Neural crest cell (in vitro differentiated cells): ENCODE data around the gene SAMD14. TPM values are rescaled to one million over a fixed set of nuclear protein-coding genes. Genes with fewer than 3 reads are reported as not detected.

Experiments used
- DNase-seq: peaks from one replicate; pipeline ENCODE4 v3.0.0; 2021; ENCODE audit warnings: low read depth, mixed read lengths, low spot score
- H3K27ac Mint-ChIP-seq: one replicate; pipeline ENCODE4 v1.8.0; 2021; ENCODE audit warnings: mild to moderate bottlenecking, mixed read lengths; ENCODE audit not compliant: unreplicated experiment
- H3K27me3 Mint-ChIP-seq: 2 replicates; pipeline ENCODE4 v1.8.0; 2021; ENCODE audit warnings: low read depth, mild to moderate bottlenecking, mixed read lengths
- H3K36me3 Mint-ChIP-seq: 2 replicates; pipeline ENCODE4 v1.8.0; 2021; ENCODE audit warnings: low read depth, mild to moderate bottlenecking, mixed read lengths
- H3K4me1 Mint-ChIP-seq: 2 replicates; pipeline ENCODE4 v1.8.0; 2021; ENCODE audit warnings: mixed read lengths
- H3K4me3 Mint-ChIP-seq: one replicate; pipeline ENCODE4 v1.8.0; 2021; ENCODE audit warnings: mild to moderate bottlenecking, mixed read lengths
- H3K9me3 Mint-ChIP-seq: 2 replicates; pipeline ENCODE4 v1.8.0; 2021; ENCODE audit warnings: mixed read lengths
- total RNA-seq: library from RNA; stranded (reverse); gene quantifications from 2 replicates; pipeline ENCODE4 v1.2.1, GENCODE V29; 2021
- TF ChIP-seq, protein P1 (sequence below): fragments of 200-600 bp; sonication (generic); conservative IDR thresholded peaks from 2 replicates; pipeline ENCODE4 v1.5.0; 2021; ENCODE audit warnings: antibody characterized with exemption, mild to moderate bottlenecking

SAMD14 gene
- total RNA-seq, 1 donor from 2014 or later = 28.7 TPM

DNA sequence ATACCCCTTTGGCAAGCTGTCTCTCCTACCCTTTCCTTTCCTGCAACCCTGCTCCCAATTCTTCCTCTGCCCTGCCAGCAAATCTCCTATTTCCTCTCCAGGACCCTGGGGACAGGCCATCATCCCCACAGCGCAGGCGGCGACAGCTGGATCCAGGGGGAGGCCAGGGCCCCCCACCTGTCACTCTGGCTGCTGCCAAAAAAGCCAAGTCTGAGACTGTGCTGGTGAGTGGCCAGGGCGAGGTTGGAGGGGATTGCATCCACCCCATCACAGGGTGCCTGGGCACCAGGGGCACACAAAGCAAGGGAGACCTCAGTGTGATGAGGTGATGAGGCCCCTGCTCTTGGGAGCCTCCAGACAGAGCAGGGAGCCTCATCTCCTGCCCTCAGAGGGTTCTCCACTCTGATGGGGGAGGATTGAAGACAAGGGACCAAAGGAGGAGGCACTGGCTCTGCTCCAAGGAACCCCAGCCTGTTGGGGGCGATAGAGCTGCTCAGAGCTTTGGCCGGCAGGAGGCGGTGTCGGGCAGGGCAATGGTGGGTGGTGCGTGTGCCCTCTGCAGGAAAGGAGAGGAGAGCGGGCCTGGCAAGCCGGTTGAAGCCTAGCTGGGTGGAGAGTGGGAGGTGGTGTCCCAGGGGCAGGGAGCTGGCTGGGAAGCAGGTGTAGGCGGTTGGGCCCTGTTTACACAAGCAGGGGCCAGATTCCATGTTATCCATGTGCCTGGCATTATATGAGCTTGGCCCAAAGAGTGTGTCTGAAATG, 50.4 kb downstream of the SAMD14 start:
- no peak for DNase-seq
- no peaks in the 10 kb centered on the region for H3K9me3 Mint-ChIP-seq
- H3K4me3 Mint-ChIP-seq = no peak overlapping the region
- TF ChIP-seq, protein P1, sequence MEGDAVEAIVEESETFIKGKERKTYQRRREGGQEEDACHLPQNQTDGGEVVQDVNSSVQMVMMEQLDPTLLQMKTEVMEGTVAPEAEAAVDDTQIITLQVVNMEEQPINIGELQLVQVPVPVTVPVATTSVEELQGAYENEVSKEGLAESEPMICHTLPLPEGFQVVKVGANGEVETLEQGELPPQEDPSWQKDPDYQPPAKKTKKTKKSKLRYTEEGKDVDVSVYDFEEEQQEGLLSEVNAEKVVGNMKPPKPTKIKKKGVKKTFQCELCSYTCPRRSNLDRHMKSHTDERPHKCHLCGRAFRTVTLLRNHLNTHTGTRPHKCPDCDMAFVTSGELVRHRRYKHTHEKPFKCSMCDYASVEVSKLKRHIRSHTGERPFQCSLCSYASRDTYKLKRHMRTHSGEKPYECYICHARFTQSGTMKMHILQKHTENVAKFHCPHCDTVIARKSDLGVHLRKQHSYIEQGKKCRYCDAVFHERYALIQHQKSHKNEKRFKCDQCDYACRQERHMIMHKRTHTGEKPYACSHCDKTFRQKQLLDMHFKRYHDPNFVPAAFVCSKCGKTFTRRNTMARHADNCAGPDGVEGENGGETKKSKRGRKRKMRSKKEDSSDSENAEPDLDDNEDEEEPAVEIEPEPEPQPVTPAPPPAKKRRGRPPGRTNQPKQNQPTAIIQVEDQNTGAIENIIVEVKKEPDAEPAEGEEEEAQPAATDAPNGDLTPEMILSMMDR = no peak
- H3K36me3 Mint-ChIP-seq = no peaks in the 10 kb centered on the region
- H3K27ac Mint-ChIP-seq = peak overlapping the region; percentile 91
- peaks cover 4% of the 10 kb centered on the region for H3K4me1 Mint-ChIP-seq
- H3K27me3 Mint-ChIP-seq = no peaks in the 10 kb centered on the region

DNA sequence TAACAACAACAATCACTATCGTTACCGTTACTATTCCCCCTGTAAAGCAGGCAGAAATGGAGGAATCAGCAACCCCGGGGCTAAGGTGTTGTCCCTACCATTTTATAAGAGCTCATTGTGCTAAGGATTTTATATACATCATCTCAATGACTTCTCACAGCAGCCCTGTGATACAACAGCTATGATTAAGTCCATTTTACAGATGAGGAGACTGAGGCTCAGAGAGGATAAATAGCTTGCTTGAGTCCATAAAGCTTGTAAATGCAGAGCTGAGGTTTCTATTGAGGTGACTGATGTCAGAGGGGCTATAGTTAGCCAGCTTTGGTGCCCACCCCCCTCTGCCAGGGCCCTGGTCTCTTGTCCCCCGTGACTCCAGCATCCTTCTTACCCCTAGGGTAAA, 51.5 kb downstream of the SAMD14 start:
- H3K4me1 Mint-ChIP-seq = peaks cover 8% of the 10 kb centered on the region
- no peaks in the 10 kb centered on the region for H3K9me3 Mint-ChIP-seq
- H3K27ac Mint-ChIP-seq = no peak overlapping the region
- TF ChIP-seq, protein P1 = no peak
- no peak overlapping the region for H3K4me3 Mint-ChIP-seq
- no peaks in the 10 kb centered on the region for H3K36me3 Mint-ChIP-seq
- DNase-seq = no peak
- H3K27me3 Mint-ChIP-seq = no peaks in the 10 kb centered on the region

DNA sequence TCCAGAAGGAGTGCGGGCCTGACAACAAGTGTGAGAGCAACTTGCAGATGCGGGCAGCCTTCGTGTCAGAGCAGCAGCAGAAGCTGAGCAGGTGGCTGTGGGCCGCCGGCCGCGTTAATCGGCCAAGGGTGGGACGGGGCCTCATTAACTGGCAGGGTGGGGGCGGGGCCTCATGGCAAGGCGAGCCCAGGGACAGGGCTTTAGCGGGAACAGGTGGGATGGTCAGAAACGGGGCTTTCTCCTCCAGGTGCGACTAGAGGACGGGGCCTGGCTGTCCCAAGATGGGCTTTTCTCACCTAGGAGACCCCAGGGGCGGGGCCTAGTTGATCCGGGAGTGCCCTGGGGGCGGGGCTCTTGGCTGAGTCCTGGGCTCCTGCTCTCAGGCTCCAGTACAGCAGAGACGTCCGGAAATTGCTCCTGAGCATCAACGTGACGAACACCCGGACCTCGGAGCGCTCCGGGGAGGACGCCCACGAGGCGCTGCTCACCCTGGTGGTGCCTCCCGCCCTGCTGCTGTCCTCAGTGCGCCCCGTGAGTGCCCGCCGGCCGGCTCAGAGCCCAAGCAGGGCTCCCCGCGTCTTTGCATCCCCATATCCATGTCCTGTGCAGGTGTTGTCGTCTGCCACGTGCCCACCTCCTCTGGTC, 53.2 kb downstream of the SAMD14 start:
- Mint-ChIP-seq H3K36me3 (no peaks in the 10 kb centered on the region), H3K27me3 (no peaks in the 10 kb centered on the region), H3K4me1 (peaks cover 8% of the 10 kb centered on the region), H3K27ac (no peak overlapping the region), H3K9me3 (no peaks in the 10 kb centered on the region), H3K4me3 (no peak overlapping the region)
- TF ChIP-seq, protein P1 = no peak
- no peak for DNase-seq

DNA sequence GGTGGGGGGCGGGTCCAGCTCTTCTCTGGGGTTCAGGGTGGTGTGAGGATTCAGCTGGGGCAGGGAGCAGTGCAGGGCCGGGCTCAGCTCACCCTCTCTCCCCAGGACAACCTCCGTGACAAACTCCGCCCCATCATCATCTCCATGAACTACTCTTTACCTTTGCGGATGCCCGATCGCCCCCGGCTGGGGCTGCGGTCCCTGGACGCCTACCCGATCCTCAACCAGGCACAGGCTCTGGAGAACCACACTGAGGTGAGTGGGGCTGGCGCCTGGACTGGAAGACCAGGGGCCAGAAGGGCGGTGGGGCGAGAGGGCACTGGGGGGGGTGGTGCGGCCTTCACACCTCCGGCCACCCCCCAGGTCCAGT, 53.8 kb downstream of the SAMD14 start:
- H3K27me3 Mint-ChIP-seq = no peaks in the 10 kb centered on the region
- H3K36me3 Mint-ChIP-seq = no peaks in the 10 kb centered on the region
- H3K9me3 Mint-ChIP-seq = no peaks in the 10 kb centered on the region
- H3K4me3 Mint-ChIP-seq = no peak overlapping the region
- H3K27ac Mint-ChIP-seq = no peak overlapping the region
- DNase-seq = no peak
- TF ChIP-seq, protein P1 = no peak
- peaks cover 8% of the 10 kb centered on the region for H3K4me1 Mint-ChIP-seq

DNA sequence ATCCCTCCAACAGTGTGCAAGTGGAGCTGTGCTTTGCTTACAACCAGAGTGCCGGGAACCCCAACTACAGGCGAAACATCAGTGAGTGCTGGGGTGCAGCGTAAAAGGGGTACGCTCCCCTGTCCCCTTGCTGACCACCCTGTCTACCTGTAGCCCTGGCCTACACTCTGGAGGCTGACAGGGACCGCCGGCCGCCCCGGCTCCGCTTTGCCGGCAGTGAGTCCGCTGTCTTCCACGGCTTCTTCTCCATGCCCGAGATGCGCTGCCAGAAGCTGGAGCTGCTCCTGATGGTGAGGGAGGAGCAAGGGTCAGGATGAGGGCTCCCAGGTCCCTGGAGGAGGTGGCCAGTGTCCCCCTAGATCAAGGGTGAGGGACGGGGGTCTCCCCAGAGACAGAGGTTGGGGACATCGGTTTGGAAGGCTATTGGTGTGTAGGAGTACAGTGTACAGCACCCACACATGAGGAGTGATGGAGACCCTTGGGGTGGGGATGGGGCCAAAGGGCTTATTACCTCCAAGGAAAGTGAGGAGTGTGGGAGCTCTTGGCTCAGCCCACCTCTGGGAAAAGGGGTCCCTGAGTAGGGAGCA, 54.4 kb downstream of the SAMD14 start:
- Mint-ChIP-seq H3K4me3 (no peak overlapping the region), H3K27me3 (no peaks in the 10 kb centered on the region), H3K36me3 (no peaks in the 10 kb centered on the region), H3K9me3 (no peaks in the 10 kb centered on the region), H3K4me1 (peaks cover 8% of the 10 kb centered on the region), H3K27ac (no peak overlapping the region)
- TF ChIP-seq, protein P1 = no peak
- no peak for DNase-seq
